Activated CD4-positive, alpha-beta T cell treated with anti-CD3 and anti-CD28 coated beads, Interleukin-2, Interleukin-6, amounts not matched to agents 100 ng/mL and 50 ng/mL, durations not matched to agents 16 hours and 8 hours (primary cell): ENCODE data around the gene NECTIN4.
"Not testable (repeated sequence)": the region's sequence is repeated elsewhere in the genome, so short reads cannot be mapped to it uniquely, and the experiment has no call there.

Source experiments
- DNase-seq: peaks from one replicate; pipeline ENCODE4 v3.0.0-alpha.2; 2020

The NECTIN4 gene

DNA sequence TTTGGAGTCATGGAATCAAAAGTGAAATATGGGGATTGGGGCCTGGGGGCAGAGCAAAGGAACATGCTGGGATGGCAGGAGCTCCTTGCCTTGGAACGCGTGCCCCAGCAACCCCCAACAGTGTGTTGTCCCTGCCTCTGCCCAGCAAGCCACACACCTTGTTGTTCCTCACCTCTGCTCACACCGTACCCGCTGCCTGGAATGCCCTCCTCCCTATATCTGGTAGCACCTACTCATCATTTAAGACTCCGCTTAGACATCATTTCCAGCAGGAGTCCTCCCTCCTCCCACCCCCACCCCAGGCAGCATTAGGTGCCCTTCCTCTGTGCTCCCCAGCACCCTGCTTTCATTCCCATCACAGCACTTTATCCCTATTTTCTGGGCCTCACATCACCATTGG lies 7.8 kb downstream of the NECTIN4 start:
- DNase-seq: no peak

GRCh38 chr1:161080441-161081405 lies 8.6 kb downstream of the NECTIN4 start:
- DNase-seq: no peak

DNA sequence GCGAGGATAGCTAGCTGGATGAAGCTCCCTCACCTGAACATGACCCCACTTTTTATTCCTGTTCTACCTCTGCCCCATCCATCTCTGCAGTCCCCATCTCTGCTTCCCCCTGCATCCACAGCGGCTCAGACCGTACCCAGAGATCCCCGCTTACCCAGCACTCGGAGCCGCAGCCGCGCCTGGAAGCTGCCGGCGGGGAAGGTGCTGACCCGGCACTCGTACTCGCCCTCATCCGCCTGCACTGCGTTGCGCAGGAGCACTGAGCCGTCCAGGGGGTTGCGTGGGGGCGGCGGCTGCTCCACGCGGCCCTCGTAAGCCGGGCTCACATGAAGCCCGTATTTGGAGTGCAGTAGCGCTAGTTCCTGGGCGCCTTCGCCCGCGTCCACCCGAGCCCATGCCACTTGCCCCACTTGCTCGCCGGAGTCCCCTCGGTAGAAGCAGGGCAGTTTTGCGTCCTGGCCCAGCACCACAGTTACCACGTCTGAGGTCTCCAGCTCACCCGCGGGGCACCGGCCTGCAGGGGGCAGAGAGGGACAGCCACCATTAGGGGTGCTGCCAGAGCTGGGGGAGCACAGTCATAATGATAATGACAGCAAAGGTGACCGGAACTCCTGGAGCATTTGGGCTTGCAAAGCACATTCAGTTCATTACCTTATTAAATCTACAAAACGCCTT lies 9.8 kb downstream of the NECTIN4 start:
- DNase-seq: no peak

GRCh38 chr1:161077426-161077825 lies 11.9 kb downstream of the NECTIN4 start:
- no peak for DNase-seq

- DNase-seq: no peak
These were observed 12.9 kb downstream of the NECTIN4 start for GRCh38 chr1:161076410-161076809.

DNA sequence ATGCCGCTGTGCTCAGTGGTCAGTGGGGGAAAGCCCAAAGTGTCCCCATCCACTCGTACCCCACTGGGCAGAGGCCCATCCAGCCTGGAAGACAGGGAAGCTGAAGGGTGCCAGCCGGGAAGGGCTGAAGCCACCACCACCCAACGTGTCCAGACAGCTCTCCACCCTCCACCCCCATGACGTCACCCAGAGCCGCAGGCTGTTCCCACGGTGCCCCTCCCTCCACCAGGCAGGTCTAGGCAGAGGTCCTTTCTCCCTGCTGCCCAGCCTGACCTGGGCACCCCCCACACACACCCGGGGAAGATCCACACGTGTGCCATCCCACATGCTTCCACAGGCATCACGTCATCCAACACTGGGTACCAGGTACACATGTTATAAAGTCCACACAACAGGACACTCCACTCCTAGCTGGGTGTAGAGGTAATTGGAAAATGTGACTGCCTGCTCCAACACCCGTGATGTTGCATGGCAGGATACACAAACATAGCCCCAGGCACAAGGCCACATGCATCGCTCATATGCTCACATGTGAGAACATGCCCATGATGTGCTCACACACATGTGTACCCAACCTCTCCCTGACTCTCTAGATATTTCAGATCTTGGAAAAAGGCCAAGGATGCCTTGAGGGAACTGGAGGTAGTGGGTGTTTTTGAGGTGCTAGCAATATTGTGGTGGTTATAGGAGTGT lies 14.5 kb downstream of the NECTIN4 start:
- no peak for DNase-seq

DNA sequence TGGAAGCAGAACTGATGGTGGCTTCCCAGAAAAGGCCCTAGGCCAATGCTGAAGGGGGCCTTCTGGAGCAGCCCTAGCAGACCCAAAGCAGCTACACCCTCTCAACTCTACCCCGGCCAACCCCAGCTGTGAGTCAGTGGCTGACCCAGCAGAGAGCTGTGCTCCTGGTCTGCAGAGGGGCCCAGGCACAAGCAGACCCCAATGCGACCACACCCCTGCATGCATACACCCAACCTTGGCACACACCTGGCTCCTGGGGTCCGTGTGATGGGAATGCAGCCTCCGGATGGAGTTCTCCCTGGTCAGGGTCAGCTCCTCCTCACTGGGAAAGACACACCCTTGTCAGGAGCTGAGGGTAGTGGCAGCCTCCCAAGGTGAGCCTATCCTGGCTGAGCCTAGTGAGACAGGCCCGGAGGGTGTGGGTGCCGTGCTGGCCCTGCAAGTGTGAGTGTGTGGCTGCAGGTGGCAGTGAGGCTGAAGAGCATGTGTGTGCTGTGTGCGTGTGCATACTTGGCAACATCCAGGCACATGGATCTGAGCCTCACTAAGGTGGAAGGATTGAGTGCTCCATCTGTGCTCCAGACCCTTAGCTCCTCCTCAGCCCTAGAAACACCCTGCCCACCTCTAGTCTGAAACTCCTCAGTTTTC lies 15.8 kb downstream of the NECTIN4 start:
- no peak for DNase-seq

GRCh38 chr1:161072751-161073449 lies 16.5 kb downstream of the NECTIN4 start:
- DNase-seq: no peak

- DNase-seq: peak; percentile 52
These were observed 17.4 kb downstream of the NECTIN4 start for GRCh38 chr1:161071886-161072371.

DNA sequence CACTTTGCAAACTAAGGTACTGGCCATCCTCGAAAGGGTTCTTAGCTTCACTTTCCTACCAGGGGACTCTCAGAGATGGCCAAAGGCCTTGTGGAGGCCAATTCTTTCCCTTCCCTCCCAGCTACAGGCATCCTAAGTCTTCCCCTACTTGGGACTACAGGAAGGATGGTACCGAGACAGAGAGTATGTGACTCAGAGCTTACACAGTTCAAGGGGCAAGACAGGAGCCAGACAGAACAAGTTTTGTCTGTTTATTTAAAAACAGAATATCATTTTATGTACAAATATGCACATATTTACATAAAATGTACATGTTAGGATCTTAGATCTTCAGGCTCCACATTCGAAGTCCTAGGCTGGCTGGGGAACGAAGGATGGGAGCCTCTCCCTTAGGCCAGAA lies 18.6 kb downstream of the NECTIN4 start:
- no peak for DNase-seq

- peak; percentile 97 for DNase-seq
These were observed 19.6 kb downstream of the NECTIN4 start, which contains the start of gene ARHGAP30 for GRCh38 chr1:161069731-161070270. ARHGAP30 (minus strand) TSS chr1:161069891; CDS start chr1:161069624, 267 bp downstream.

- peak; percentile 13 for DNase-seq
These were observed 20.1 kb downstream of the NECTIN4 start for GRCh38 chr1:161069241-161069640.

- peak; percentile 91 for DNase-seq
These were observed 20.8 kb downstream of the NECTIN4 start for GRCh38 chr1:161068306-161069234.

DNA sequence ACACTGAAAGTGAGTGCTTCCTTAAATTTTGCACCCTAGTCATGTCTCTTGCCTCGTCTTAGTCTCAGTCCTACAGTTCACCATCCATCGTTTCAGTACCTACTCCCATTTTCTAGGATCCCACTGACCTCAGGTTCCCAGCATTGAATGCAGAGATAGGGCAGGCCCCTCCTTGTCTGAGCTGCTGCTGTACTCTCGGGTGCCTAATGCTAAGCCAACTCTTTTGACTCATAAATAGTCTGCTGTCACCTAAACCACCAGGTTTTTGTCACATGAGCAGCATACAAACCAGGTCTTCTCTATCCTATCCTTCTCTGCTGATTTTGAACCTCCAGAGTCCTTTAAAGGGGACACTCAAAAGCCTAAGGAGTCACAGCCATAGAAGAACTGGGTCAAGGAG lies 22.7 kb downstream of the NECTIN4 start:
- peak; percentile 51 for DNase-seq

DNA sequence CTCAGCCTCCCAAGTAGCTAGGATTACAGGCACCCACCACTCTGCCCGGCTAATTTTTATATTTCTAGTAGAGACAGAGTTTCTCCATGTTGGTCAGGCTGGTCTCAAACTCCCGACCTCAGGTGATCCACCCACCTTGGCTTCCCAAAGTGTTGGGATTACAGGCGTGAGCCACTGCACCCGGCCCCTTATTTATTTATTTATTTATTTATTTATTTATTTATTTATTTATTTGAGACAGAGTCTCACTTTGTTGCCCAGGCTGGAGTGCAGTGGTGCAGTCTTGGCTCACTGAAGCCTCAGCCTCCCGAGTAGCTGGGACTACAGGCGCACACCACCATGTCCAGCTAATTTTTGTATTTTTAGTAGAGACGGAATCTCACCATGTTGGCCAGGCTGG lies 23.7 kb downstream of the NECTIN4 start:
- DNase-seq: not testable (repeated sequence)

DNA sequence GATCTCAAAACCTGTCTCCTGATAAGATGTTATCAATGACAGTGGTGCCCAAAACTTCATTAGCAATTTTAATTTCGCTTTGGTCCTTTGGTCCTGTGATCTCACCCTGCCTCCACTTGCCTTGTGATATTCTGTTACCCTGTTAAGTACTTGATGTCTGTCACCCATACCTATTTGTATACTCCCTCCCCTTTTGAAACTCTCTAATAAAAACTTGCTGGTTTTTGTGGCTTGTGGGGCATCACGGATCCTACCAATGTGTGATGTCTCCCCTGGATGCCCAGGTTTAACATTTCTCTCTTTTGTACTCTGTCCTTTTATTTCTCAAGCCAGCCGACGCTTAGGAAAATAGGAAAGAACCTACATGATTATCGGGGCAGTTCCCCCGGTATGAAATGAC lies 25.4 kb downstream of the NECTIN4 start:
- not testable (repeated sequence) for DNase-seq

GRCh38 chr1:161061419-161061818 lies 27.9 kb downstream of the NECTIN4 start:
- no peak for DNase-seq

- no peak for DNase-seq
These were observed 30.1 kb downstream of the NECTIN4 start for GRCh38 chr1:161059293-161059692.

- no peak for DNase-seq
These were observed 34.6 kb downstream of the NECTIN4 start for GRCh38 chr1:161054805-161055204.

- DNase-seq: no peak
These were observed 35.1 kb downstream of the NECTIN4 start for GRCh38 chr1:161054232-161054631.
